Measurements from ENCODE around the gene RND2.
"Not testable (repeated sequence)": the region's sequence is repeated elsewhere in the genome, so short reads cannot be mapped to it uniquely, and the experiment has no call there.

The RND2 gene, protein sequence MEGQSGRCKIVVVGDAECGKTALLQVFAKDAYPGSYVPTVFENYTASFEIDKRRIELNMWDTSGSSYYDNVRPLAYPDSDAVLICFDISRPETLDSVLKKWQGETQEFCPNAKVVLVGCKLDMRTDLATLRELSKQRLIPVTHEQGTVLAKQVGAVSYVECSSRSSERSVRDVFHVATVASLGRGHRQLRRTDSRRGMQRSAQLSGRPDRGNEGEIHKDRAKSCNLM

DNA sequence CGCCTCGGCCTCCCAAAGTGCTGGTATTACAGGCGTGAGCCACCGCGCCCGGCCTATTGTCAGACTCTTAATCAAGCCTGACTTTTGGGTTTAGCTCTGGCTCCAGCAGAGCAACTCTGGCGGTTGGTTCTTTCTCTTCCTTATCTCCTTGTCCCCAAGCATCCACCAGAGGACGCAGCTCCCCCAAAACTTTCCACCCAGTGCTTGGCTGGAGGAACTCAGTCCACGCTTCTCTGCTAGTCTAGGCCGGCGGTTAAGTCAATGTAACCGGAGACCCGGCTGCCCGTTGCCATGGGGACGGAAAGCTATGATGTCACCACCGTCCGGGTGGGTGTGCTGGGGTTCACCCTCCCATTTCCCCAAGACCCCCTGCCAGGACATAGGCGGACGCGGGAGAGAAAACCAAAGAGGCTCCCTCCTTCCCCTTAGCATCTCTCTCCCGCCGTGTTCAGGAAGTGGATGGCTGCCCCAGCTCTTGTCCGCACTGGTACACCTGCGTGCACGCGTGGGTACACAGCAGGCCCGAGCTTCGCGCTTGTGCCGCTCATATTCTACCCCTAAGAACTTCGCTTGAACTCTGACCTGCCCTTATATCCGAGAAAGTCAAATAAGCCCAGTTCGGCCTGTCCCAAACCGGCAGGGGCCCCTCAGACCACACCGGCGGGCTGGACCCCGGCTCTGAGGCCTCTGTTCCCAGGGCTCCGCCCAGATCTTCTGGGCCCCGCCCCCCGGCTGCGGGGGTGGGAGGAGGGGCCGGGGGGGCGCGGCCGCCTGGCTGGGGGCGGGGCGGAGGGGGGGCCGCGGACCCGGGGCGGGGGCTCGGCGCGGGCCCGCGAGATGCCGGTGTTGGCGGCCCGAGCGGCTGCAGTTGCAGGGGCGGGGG lies at the start of gene RND2:
Gene RND2, plus strand, starts transcription at position 825 of the 883 bp plus-strand sequence. CDS start 117 bp downstream, outside the sequence.
- DNase-seq (ENCODE audit: low spot score): peak; percentile 97

DNA sequence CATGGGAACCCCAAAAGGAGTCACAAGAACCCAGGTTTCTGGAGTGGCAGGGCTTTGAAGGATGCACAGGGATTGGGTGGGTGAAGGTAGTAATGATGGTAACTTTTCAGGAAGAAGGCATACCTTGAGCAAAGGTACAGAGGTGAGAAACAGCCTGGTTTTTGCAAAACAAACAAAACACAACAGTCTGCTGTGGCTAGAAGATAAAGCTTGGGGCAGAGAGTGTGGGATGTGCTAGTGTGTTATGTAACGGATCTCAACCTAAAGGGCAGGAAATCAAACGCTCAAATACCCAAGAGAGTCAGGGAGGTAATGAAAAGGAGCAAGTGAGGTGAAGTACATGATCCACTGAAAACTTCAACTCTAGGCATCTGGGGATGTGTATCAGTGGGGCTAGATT lies 49.8 kb upstream of the RND2 start:
- DNase-seq (ENCODE audit: low spot score): no peak

DNA sequence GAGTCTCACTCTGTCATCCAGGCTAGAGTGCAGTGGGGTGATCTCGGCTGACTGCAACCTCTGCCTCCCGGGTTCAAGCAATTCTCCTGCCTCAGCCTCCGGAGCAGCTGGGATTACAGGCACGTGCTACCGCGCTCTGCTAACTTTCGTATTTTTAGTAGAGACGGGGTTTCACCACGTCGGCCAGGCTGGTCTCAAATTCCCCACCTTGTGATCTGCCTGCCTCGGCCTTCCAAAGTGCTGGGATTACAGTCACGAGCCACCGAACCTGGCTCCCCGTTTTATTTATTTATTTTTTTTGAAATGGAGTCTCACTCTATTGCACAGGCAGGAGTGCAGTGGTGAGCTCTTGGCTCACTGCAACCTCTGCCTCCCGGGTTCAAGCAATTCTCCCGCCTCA lies 49.3 kb upstream of the RND2 start:
- DNase-seq (ENCODE audit: low spot score): not testable (repeated sequence)

DNA sequence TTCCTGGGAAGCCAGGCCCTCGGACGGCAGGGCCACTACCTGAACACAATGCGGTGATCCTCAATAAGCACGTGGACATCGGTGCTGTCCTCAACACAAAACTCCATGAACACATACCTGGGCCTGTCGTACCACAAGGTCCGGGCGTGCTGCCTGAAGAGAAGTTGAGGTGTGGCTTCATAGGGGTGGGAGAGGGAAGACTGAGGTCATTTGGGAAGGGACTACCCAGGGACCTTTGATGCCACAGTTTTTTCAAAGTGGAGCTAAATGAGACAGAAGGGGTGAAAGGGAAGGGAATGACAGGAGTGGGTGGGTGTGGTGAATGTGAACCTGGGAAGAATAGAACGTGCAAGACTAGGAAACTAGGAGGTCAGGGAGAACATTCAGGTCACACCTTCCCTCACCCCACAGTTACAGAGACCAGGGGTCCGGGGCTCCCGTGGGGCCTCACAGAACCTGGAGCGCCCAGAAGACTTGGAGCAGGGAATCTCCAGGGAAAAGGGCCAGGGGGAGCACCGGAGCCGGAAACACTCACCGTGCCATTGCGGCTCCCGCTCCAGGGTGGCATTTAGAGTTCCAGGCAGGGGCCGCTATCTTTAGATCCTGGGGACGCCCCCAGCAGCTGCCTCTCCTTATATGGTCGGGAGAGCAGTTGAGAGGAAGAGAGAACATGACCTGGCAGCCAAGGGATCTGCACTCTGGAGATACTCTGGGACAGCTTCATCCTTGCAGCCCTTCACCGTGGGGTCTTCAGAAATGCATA lies 45.3 kb upstream of the RND2 start, which contains the start of gene PTGES3L:
Gene PTGES3L, minus strand, starts transcription at position 570 of the 763 bp plus-strand sequence. Its CDS starts 27 bp downstream, at position 543.
- DNase-seq (ENCODE audit: low spot score): peak; percentile 35

DNA sequence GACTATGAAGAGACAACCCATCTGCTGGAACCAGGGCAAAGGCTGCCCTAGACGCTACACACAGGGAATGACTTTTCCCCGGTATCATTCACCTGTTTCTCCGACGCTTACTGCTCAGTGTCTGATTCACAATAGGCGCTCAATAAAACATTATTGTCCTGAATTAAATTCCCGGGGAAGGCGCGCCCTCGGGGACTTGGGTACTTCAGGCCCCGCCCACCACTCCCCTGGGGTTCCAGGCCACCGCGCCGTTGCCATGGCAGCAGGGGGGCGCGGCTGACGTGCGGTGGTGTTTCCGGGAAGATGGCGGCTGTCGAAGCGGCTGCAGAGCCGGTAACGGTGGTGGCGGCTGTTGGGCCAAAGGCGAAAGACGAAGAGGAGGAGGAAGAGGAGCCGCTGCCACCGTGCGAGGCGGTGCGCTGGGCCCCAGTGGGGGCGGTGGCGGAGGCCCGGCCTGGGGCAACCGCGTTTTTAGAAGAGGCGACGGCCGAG lies 44.7 kb upstream of the RND2 start, which contains the start of gene RUNDC1:
Gene RUNDC1, plus strand, starts transcription at position 292 of the 492 bp plus-strand sequence. Its CDS starts 12 bp downstream, at position 304.
- peak; percentile 96 for DNase-seq (ENCODE audit: low spot score)

DNA sequence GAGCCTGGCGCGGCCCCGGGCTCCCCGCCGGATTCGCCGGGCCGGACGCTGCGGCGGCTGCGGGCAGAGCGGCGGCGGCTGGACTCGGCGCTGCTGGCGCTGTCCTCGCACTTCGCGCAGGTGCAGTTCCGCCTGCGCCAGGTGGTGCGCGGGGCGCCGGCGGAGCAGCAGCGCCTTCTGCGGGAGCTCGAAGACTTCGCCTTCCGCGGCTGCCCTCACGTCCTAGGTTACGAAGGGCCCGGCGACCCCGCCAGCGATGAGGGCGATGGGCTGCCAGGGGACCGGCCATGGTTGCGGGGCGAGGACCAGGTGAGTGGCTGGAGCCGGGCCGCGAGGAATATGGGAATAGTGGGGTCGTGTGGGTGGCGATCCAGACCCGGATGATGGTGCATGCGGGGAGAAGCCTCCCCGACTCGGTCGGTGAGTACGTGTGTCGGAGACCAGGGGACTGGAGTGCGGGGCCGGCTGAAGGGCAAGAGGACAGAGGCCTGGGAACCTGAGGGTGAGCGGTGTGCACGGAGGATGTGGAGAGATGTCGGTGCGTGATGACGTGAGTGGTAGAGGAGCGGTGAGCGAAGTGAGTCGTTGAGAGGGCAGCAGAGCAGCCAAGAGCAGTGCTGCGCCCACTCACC lies 44.1 kb upstream of the RND2 start:
- peak; percentile 51 for DNase-seq (ENCODE audit: low spot score)

DNA sequence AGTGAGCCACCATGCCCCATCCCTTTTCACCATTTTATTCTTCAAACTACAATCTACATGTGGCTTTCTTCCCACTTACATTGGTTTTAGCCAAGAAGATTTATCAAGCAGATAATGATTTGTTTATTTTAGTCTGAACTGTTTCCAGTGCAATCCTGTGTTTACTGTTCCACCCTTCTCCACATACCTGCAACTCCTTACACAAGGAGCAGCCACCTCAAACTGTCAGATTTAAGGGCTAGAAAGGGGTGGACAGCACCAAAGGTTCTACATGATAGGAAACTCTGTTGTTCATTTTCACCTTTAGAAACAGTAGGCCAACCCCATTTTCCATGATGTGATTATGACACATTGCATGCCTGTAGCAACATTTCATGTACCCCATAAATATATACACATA lies 42.8 kb upstream of the RND2 start:
- DNase-seq (ENCODE audit: low spot score): no peak

DNA sequence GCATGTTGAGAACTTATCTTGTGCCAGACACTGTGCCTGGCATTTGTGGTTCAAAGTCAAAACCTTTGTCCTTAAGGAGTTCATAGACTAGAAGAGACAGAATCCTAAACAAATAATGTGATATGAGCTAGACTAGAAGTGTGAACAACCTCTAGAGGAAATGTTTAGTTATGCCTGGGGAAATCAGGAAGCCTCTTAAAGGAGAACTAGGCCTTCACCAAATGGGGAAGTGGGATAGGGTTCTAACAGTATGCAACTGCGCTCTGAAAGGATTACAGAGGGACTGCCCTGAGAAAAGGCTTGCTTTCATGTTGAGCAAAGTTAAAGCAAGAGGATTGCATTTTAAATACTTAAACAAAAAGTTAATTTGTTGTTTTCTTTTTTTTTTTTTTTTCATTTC lies 39.8 kb upstream of the RND2 start:
- DNase-seq (ENCODE audit: low spot score): no peak

DNA sequence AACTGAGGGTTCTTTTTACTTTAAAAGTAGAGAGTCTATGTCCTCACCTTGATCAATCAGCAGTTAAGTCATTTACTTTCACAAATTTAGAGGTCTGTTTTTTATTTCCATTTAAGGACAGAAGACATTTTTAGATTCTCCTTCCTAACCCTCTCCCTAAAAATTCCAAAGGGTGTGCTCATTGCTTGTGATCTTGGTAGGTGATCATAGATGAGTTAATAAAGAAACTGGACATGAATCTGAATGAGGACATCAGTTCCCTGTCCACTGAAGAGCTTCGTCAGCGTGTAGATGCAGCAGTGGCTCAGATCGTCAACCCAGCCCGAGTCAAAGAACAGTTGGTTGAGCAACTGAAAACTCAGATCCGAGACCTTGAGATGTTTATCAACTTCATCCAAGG lies 35.9 kb upstream of the RND2 start:
- DNase-seq (ENCODE audit: low spot score): no peak

DNA sequence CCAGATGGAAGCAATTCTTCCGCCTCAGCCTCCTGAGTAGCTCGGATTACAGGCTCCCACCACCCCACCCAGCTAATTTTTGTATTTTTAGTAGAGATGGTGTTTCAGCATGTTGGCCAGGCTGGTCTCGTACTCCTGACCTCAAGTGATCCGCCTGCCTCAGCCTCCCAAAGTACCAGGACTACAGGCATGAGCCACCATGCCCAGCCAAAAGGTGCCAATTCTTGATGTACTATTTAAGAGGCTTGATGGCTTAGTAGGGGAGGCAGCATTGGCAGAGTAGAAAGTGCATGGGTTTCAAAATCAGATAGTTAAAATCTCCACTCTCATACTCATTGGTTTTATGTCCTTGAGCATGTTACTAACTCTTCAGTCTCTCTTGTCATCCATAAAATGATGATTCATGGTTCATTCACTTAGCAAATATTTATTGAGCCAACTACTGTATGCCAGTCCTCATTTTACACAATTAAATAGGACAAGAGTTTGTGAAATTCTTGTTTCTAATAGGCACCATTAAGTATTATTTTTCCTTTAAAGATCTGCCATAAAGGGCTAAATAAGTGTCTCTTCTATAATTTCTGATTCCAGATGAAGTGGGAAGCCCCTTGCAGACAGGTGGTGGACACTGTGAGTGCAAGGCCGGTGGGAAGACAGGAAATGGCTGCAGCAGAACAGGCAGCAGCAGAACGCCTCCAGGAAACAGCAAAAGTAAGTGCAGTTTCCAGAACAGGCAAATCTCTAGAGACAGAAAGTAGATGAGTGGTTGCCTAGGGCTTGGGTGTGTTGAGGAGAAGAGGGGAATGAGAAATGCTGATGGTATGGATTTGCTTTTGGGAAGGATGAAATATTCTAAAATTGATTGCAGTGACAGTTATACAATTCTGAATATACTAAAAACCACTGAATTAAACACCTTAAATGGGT lies 35.0 kb upstream of the RND2 start:
- DNase-seq (ENCODE audit: low spot score): no peak

DNA sequence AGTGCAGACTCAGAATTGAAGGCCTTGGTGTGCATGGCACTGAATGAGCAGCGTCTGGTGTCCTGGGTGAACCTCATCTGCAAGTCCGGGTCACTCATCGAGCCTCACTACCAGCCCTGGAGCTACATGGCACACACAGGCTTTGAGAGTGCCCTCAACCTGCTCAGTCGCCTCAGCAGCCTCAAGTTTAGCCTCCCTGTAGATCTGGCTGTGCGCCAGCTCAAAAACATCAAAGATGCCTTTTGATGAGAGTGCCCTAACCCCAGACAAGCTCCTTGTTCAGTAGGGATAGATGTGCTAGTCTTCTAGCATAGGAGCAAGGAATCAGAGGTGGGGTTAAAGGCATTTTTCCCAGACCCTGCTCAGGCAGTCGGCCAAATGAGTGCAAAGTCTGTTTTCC lies 33.6 kb upstream of the RND2 start:
- DNase-seq (ENCODE audit: low spot score): no peak

DNA sequence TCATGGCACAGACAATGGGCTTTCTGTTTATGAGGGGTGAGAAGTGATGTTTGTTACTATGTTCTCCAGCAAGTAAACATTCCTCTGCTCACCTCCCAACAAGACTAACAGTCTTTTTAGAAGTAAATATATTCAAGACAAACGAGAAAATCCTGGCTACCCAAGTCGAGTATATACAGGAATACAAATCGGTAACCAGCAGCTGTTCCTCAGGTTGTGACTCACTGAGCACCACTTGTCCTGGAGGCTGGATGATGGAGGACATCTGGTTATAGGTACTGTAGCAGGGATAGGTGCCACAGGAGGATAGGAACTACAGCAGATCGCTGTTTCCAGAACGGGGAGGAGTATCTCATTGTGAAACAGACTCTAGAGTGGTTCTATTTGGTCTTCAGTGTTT lies 32.2 kb upstream of the RND2 start:
- DNase-seq (ENCODE audit: low spot score): no peak

DNA sequence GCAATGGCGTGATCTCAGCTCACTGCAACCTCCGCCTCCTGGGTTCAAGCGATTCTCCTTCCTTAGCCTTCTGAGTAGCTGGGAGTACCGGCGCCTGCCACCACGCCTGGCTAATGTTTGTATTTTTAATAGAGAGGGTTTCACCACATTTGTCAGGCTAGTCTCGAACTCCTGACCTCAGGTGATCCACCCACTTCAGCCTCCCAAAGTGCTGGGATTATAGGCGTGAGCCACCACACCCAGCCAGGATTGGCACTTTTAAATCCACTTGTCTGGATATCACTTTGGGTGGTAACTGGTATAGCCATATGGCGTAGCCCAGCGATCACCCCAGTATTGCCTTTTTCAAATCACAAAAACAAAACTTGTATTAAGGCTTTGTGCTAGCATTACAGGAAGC lies 31.1 kb upstream of the RND2 start:
- DNase-seq (ENCODE audit: low spot score): not testable (repeated sequence)

DNA sequence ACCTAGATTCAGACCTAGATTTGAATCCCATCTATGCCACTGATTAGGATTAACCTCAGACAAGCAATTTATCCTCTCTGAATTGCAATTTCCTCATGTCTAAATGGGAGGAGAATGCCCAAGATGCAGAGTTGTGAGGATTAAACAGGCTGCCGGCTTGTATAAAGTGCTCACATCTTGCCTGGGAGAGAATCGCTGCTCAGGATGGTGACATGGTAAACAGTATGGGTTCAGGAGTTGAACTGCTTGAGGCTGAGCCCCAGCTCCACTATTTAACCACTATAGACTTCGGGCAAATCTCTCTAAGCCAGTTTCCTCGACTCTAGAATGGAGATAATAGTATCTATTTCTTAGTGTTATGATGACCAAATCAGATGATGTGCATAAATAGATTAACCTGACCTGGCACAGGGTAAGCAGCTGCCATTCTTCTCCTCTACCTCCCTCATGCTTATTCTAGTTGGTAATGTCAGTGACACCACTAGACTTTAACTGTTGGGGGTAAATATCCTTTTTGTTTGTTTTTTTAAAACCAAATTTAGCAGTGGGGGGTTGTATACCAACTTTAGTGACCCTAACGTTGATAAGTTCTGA lies 27.5 kb upstream of the RND2 start:
- DNase-seq (ENCODE audit: low spot score): no peak

DNA sequence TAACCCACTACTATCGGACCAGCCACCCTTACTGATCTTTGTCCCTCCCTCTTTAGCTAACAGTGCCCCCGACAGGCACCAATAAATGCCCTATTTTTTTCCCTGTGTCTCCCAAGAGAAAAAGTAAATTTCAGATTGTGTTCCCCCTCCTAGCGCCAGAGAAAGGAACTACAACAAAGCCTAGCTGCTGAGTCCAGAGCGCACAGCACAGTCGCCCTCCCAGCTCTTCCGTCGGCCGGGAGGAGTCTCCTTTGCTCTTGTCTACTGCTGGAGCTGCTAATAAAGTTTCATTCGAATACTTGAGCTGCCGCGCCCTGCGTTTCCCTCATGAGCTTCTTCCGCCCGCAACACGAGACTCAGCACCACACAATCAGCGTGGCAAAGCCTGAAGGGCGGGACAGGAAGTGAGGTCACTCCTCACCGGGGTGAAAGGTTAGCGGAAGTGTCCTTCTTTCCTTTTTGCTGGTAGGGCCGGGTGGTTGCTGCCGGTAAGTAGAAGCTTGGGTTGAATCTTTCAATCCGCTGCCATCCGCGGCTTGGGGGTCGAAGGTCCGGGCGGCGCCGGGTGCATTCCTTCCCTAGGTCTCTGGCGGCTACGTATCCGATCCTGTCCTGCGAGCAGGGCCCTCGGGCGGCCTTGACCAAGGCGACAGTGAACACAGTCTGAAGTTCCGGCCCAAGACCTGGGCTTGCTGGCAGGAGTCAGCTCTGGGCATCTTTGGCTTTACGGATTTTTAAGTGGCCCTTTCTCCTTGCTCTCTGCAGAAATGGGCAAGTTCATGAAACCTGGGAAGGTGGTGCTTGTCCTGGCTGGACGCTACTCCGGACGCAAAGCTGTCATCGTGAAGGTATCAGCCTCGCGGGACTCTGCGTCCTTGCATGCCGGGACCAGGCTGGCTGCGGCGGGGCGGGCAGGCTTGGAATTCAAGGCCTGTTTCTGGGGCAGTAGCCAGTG lies 26.8 kb upstream of the RND2 start, which contains the start of gene RPL27:
Gene RPL27, plus strand, starts transcription at position 436 of the 955 bp plus-strand sequence. Its CDS starts 332 bp downstream, at position 768.
- DNase-seq (ENCODE audit: low spot score): peak; percentile 94

DNA sequence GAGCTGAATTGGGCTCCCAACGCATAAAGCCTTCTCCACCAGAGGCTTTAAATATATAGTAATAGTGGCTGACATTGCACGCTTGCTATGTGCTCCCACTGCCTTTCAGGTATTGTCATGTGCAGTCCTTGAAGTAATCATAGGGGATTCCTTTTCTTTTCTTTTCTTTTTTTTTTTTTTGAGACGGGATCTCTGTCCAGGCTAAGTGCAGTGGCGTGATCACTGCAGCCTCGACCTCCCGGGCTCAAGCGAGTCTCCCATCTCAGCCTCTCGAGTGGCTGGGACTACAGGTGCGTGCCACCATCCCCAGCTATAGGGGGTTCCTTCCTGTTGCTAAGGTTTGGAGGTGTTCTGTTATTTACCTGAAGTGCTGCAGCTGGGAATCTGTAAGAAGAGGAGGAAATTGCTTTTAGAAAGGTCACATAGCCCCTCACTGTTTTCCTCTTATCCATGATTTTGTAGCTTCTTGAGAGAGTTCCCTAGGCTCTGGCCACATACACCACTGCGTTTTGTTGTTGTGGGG lies 26.0 kb upstream of the RND2 start:
- DNase-seq (ENCODE audit: low spot score): no peak

DNA sequence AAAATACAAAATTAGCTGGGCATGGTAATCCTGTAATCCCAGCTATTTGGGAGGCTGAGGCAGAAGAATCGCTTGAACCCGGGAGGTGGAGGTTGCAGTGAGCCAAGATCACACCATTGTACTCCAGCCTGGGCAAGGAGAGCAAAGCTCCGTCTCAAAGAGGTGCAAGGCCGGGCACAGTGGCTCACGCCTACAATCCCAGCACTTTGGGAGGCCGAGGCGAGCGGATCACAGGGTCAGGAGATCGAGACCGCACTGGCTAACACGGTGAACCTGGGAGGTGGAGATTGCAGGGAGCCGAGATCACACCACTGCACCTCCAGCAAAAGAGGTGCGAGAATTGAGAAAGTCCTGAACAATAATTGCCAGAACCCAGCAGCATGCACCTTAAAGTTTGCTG lies 24.1 kb upstream of the RND2 start:
- DNase-seq (ENCODE audit: low spot score): not testable (repeated sequence)

DNA sequence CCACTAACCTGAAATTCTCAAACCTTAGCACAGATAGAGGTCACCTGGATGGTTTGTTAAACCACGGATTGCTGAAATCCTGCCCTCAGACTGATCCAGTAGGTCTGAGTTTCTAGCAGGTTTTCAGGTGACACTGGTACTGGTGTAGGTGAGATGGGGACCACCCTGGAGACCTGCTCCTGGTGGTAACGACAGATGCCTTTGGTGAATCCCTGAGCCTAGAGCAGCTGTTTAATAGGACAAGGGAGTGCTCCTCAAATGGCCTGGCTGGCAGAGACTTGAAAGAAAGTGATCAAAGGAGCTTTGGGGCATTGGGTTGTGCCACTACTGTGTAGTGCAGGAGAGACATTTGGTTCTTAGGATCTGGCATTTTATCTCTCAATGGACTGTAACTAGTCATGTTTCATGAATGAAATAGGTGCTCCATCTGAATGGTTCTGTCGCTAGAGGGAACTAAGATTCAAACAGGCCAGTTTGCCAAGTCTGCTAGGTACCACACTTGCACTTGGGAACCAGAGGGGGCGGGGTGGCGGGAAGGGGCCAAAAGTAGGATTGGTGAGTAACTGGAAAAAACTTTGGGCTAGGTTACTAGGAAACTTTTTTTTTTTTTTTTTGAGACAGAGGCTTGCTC lies 21.4 kb upstream of the RND2 start:
- peak; percentile 44 for DNase-seq (ENCODE audit: low spot score)

All from GM03348 (cell line).